ENCODE measurements around the gene LARP1B.

- TF ChIP-seq POLR2A (IDR thresholded peaks at IDR 0.05; ENCODE audit: low read length), result no peak
- TF ChIP-seq GATA1 (IDR thresholded peaks at IDR 0.05; ENCODE audit: low read depth, low read length), result no peak
Observed at GRCh38 chr4:128227991-128228571, 167.0 kb downstream of the LARP1B start.

All from erythroblast (primary cell).